WTC11 (cell line): ENCODE measurements around the gene PRR4. TPM values are rescaled to one million over a fixed set of nuclear protein-coding genes. Genes with fewer than 3 reads are reported as not detected.

Experiments
- ATAC-seq: fragments of 200-7000 bp; cut with Tn5 transposase; 2 replicates; pipeline ENCODE4 v1.10.0; 2021; ENCODE audit warnings: mild to moderate bottlenecking, moderate library complexity
- CTCF ChIA-PET: fragments of 300-600 bp; sonication (Branson Sonifier 250); formaldehyde crosslinking; loops from one replicate; lab custom pipeline; 2021; ENCODE audit warnings: antibody characterized with exemption; lab: Charles Lee
- POLR2A ChIA-PET: fragments of 350-600 bp; sonication (Branson Sonifier 250); formaldehyde crosslinking; loops from one replicate; lab custom pipeline; 2021; ENCODE audit warnings: antibody characterized with exemption; lab: Charles Lee
- DNase-seq: peaks from one replicate; pipeline ENCODE4 v3.0.0; 2021; ENCODE audit warnings: low spot score
- H3K27ac Mint-ChIP-seq: 2 replicates; pipeline ENCODE4 v1.8.0; 2021; ENCODE audit warnings: mixed read lengths
- H3K27me3 Mint-ChIP-seq: 2 replicates; pipeline ENCODE4 v1.8.0; 2021; ENCODE audit warnings: low read depth, mild to moderate bottlenecking, moderate library complexity, mixed read lengths
- H3K36me3 Mint-ChIP-seq: 2 replicates; pipeline ENCODE4 v1.8.0; 2021; ENCODE audit warnings: mixed read lengths
- H3K4me1 Mint-ChIP-seq: 2 replicates; pipeline ENCODE4 v1.8.0; 2022; ENCODE audit warnings: mixed read lengths
- H3K4me3 Mint-ChIP-seq: 2 replicates; pipeline ENCODE4 v1.8.0; 2021; ENCODE audit warnings: mild to moderate bottlenecking, moderate library complexity, mixed read lengths
- H3K9me3 Mint-ChIP-seq: 2 replicates; pipeline ENCODE4 v1.8.0; 2021; ENCODE audit warnings: mixed read lengths
- ATF2 ChIP-seq: sonication (generic); formaldehyde crosslinking; IDR thresholded peaks from 2 replicates; pipeline ENCODE4 v1.8.1; 2022; ENCODE audit warnings: low read depth, missing genetic modification reagents, borderline replicate concordance
- ERG ChIP-seq: fragments of 250-450 bp; sonication (Bioruptor Pico); IDR thresholded peaks from 2 replicates; pipeline ENCODE4 v1.8.0; 2021; ENCODE audit warnings: mild to moderate bottlenecking
- FOXP4 ChIP-seq: sonication (generic); formaldehyde crosslinking; IDR thresholded peaks from 2 replicates; pipeline ENCODE4 v1.8.0; 2022; ENCODE audit warnings: mild to moderate bottlenecking, missing genetic modification reagents
- GRHL2 ChIP-seq: fragments of 250-450 bp; sonication (Bioruptor Pico); IDR thresholded peaks from 2 replicates; pipeline ENCODE4 v1.8.0; 2022; ENCODE audit warnings: mild to moderate bottlenecking, moderate library complexity; ENCODE audit not compliant: insufficient replicate concordance, severe bottlenecking
- IRF1 ChIP-seq: sonication (generic); formaldehyde crosslinking; IDR thresholded peaks from 2 replicates; pipeline ENCODE4 v1.8.0; 2023; ENCODE audit warnings: missing genetic modification reagents
- MXD4 ChIP-seq: fragments of 250-450 bp; sonication (Bioruptor Pico); IDR thresholded peaks from 2 replicates; pipeline ENCODE4 v1.8.0; 2021; ENCODE audit warnings: mild to moderate bottlenecking, moderate library complexity, borderline replicate concordance
- NFATC4 ChIP-seq: fragments of 250-450 bp; sonication (Bioruptor Pico); IDR thresholded peaks from 2 replicates; pipeline ENCODE4 v1.9.0; 2021; ENCODE audit warnings: mild to moderate bottlenecking
- TCF7 ChIP-seq: sonication (generic); formaldehyde crosslinking; IDR thresholded peaks from 2 replicates; pipeline ENCODE4 v1.8.0; 2022; ENCODE audit warnings: mild to moderate bottlenecking, low read depth, missing genetic modification reagents, moderate library complexity
- ZNF281 ChIP-seq: sonication (generic); formaldehyde crosslinking; IDR thresholded peaks from 2 replicates; pipeline ENCODE4 v1.8.0; 2023; ENCODE audit warnings: mild to moderate bottlenecking, missing genetic modification reagents
- ZNF396 ChIP-seq: fragments of 250-450 bp; sonication (Bioruptor Pico); IDR thresholded peaks from 2 replicates; pipeline ENCODE4 v1.8.0; 2021; ENCODE audit warnings: mild to moderate bottlenecking, moderate library complexity, borderline replicate concordance
- ZNF671 ChIP-seq: fragments of 250-450 bp; sonication (Bioruptor Pico); IDR thresholded peaks from 2 replicates; pipeline ENCODE4 v1.8.0; 2021; ENCODE audit warnings: mild to moderate bottlenecking
- total RNA-seq: library from RNA; stranded (reverse); gene quantifications from 3 replicates; pipeline ENCODE4 v1.2.3, GENCODE V29; 2021
- TF ChIP-seq, protein P1 (sequence below): sonication (generic); formaldehyde crosslinking; IDR thresholded peaks from 2 replicates; pipeline ENCODE4 v1.8.0; 2022; ENCODE audit warnings: missing genetic modification reagents
- TF ChIP-seq, protein P2 (sequence below): sonication (generic); formaldehyde crosslinking; IDR thresholded peaks from 2 replicates; pipeline ENCODE4 v1.8.1; 2022; ENCODE audit warnings: missing genetic modification reagents, borderline replicate concordance
- TF ChIP-seq, protein P3 (sequence below): fragments of 250-450 bp; sonication (Bioruptor Pico); IDR thresholded peaks from 2 replicates; pipeline ENCODE4 v1.9.0; 2021; ENCODE audit warnings: mild to moderate bottlenecking
- TF ChIP-seq, protein P4 (sequence below): sonication (generic); formaldehyde crosslinking; IDR thresholded peaks from 2 replicates; pipeline ENCODE4 v1.8.1; 2022; ENCODE audit warnings: low read depth, mild to moderate bottlenecking, moderate library complexity, missing genetic modification reagents, borderline replicate concordance

The PRR4 gene
- total RNA-seq, 1 experiment from 2014 or later: 0.87 TPM

DNA sequence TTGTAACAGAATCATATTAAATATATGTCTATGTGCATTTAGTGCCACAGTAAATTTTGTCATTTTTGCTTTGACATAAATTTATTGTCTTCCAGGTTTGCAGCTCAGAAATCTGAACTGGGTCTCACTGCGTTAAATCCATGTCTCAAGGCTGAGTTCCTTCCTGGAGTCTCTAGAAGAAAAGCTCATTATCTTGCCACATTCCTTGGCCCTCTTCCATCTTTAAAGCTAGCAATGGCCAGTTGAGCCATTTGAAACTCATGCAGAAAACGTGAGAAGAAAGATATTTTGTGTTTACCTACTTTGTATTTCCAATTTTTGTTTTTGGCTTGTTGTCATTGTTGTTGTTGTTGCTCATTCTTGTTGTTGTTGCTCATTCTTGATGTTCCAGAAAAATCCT lies 24.1 kb upstream of the PRR4 start:
- Mint-ChIP-seq H3K27ac (no peak overlapping the region), H3K4me3 (no peak overlapping the region), H3K9me3 (0 out of 2 replicates have a peak, but pooled peaks cover 5% of the 10 kb centered on the region), H3K4me1 (no peaks in the 10 kb centered on the region), H3K36me3 (0 out of 2 replicates have a peak, but pooled peaks cover 5% of the 10 kb centered on the region), H3K27me3 (no peaks in the 10 kb centered on the region)
- TF ChIP-seq, protein P1, sequence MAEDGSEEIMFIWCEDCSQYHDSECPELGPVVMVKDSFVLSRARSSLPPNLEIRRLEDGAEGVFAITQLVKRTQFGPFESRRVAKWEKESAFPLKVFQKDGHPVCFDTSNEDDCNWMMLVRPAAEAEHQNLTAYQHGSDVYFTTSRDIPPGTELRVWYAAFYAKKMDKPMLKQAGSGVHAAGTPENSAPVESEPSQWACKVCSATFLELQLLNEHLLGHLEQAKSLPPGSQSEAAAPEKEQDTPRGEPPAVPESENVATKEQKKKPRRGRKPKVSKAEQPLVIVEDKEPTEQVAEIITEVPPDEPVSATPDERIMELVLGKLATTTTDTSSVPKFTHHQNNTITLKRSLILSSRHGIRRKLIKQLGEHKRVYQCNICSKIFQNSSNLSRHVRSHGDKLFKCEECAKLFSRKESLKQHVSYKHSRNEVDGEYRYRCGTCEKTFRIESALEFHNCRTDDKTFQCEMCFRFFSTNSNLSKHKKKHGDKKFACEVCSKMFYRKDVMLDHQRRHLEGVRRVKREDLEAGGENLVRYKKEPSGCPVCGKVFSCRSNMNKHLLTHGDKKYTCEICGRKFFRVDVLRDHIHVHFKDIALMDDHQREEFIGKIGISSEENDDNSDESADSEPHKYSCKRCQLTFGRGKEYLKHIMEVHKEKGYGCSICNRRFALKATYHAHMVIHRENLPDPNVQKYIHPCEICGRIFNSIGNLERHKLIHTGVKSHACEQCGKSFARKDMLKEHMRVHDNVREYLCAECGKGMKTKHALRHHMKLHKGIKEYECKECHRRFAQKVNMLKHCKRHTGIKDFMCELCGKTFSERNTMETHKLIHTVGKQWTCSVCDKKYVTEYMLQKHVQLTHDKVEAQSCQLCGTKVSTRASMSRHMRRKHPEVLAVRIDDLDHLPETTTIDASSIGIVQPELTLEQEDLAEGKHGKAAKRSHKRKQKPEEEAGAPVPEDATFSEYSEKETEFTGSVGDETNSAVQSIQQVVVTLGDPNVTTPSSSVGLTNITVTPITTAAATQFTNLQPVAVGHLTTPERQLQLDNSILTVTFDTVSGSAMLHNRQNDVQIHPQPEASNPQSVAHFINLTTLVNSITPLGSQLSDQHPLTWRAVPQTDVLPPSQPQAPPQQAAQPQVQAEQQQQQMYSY (CRISPR knock-in tag): no peak
- TF ChIP-seq GRHL2: no peak
- TF ChIP-seq NFATC4: no peak
- TF ChIP-seq MXD4 (CRISPR knock-in tag): no peak
- TF ChIP-seq ZNF281 (CRISPR knock-in tag): no peak
- TF ChIP-seq, protein P2, sequence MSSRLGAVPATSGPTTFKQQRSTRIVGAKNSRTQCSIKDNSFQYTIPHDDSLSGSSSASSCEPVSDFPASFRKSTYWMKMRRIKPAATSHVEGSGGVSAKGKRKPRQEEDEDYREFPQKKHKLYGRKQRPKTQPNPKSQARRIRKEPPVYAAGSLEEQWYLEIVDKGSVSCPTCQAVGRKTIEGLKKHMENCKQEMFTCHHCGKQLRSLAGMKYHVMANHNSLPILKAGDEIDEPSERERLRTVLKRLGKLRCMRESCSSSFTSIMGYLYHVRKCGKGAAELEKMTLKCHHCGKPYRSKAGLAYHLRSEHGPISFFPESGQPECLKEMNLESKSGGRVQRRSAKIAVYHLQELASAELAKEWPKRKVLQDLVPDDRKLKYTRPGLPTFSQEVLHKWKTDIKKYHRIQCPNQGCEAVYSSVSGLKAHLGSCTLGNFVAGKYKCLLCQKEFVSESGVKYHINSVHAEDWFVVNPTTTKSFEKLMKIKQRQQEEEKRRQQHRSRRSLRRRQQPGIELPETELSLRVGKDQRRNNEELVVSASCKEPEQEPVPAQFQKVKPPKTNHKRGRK (CRISPR knock-in tag): no peak
- no peak for TF ChIP-seq FOXP4 (CRISPR knock-in tag)
- DNase-seq (no peak), ATAC-seq (no peak)
- ChIA-PET POLR2A (no interaction called here), CTCF (interaction anchor here (1.1 to 1.3 kb wide), 2 partner anchors 60 to 326 kb away, joined by 3 to 5 read pairs; no protein-coding TSS in a partner anchor)

DNA sequence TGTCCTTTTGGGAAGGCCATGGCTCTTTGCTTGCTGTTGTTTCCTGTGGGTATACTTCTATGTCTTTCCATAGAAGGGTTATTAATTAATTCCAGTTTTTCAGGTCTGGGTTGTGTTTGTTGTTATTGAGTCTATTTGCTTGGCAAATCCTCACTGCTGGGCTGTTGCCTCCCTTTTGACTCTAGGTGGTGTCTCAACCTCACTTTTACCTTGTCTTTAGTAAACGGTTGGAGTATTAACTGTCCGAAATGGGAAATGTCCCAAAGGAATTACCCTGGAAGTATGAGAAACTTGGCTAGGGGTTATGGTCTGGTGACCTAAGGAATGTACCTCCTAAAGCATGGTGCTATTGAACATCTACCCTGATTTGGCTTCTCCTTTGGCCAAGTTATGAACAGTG lies 18.1 kb upstream of the PRR4 start:
- CTCF ChIA-PET: interaction anchor here (1.2 kb wide), 1 partner anchor 333 kb away, joined by 3 read pairs; no protein-coding TSS in a partner anchor
- Mint-ChIP-seq H3K27ac (no peak overlapping the region), H3K9me3 (peaks cover 7% of the 10 kb centered on the region), H3K4me1 (no peaks in the 10 kb centered on the region), H3K4me3 (no peak overlapping the region), H3K36me3 (no peaks in the 10 kb centered on the region), H3K27me3 (no peaks in the 10 kb centered on the region)
- ATAC-seq: no peak
- POLR2A ChIA-PET: no interaction called here
- DNase-seq: no peak
- TF ChIP-seq IRF1 (CRISPR knock-in tag) (no peak), NFATC4 (no peak), ERG (CRISPR knock-in tag) (no peak), TCF7 (no peak), ZNF671 (CRISPR knock-in tag) (no peak), ZNF396 (no peak), GRHL2 (no peak), ATF2 (no peak)
- TF ChIP-seq, protein P3, sequence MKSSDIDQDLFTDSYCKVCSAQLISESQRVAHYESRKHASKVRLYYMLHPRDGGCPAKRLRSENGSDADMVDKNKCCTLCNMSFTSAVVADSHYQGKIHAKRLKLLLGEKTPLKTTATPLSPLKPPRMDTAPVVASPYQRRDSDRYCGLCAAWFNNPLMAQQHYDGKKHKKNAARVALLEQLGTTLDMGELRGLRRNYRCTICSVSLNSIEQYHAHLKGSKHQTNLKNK (CRISPR knock-in tag): no peak
- TF ChIP-seq, protein P2 (CRISPR knock-in tag): no peak
- TF ChIP-seq, protein P4, sequence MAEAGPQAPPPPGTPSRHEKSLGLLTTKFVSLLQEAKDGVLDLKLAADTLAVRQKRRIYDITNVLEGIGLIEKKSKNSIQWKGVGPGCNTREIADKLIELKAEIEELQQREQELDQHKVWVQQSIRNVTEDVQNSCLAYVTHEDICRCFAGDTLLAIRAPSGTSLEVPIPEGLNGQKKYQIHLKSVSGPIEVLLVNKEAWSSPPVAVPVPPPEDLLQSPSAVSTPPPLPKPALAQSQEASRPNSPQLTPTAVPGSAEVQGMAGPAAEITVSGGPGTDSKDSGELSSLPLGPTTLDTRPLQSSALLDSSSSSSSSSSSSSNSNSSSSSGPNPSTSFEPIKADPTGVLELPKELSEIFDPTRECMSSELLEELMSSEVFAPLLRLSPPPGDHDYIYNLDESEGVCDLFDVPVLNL: no peak
